DMS 273 (cell line): ENCODE measurements around the gene CD22.

Experiments
- DNase-seq: peaks from one replicate; lab custom pipeline; 2025; ENCODE audit not compliant: unreplicated experiment; lab: John Stamatoyannopoulos, UW

The CD22 gene

GRCh38 chr19:35295792-35296462 is 33.1 kb upstream of the CD22 start:
- no peak for DNase-seq

- no peak for DNase-seq
These were observed 32.1 kb upstream of the CD22 start for GRCh38 chr19:35296644-35297514.

- no peak for DNase-seq
These were observed 31.5 kb upstream of the CD22 start for GRCh38 chr19:35297515-35297848.

GRCh38 chr19:35297922-35298321 is 31.1 kb upstream of the CD22 start:
- DNase-seq = no peak

- no peak for DNase-seq
These were observed 30.4 kb upstream of the CD22 start for GRCh38 chr19:35298561-35298972.

- no peak for DNase-seq
These were observed 29.3 kb upstream of the CD22 start for GRCh38 chr19:35299523-35300338.

GRCh38 chr19:35300339-35300649 is 28.7 kb upstream of the CD22 start:
- no peak for DNase-seq

GRCh38 chr19:35301961-35302360 is 27.0 kb upstream of the CD22 start:
- no peak for DNase-seq

- DNase-seq = no peak
These were observed 26.5 kb upstream of the CD22 start for GRCh38 chr19:35302446-35302845.

GRCh38 chr19:35303357-35303915 is 25.6 kb upstream of the CD22 start:
- no peak for DNase-seq

GRCh38 chr19:35304036-35304435 is 25.0 kb upstream of the CD22 start:
- no peak for DNase-seq

- DNase-seq = no peak
These were observed 23.8 kb upstream of the CD22 start for GRCh38 chr19:35305181-35305580.

- peak; percentile 46 for DNase-seq
These were observed 22.3 kb upstream of the CD22 start for GRCh38 chr19:35306473-35307246.

GRCh38 chr19:35307931-35308330 is 21.1 kb upstream of the CD22 start:
- no peak for DNase-seq

GRCh38 chr19:35308910-35309309 is 20.1 kb upstream of the CD22 start:
- DNase-seq = no peak

GRCh38 chr19:35309481-35310279 is 19.3 kb upstream of the CD22 start:
- no peak for DNase-seq

- no peak for DNase-seq
These were observed 18.7 kb upstream of the CD22 start for GRCh38 chr19:35310331-35310730.

GRCh38 chr19:35310811-35311465 is 18.0 kb upstream of the CD22 start:
- no peak for DNase-seq

- no peak for DNase-seq
These were observed 16.9 kb upstream of the CD22 start for GRCh38 chr19:35311901-35312665.
